Measurements from ENCODE around the gene AVL9. TPM values are rescaled to one million over a fixed set of nuclear protein-coding genes. Genes with fewer than 3 reads are reported as not detected.
A peak's percentile ranks its signal among the peaks of the same experiment; 100 is the strongest.
"Not testable (repeated sequence)": the region's sequence is repeated elsewhere in the genome, so short reads cannot be mapped to it uniquely, and the experiment has no call there.

Gene AVL9
- total RNA-seq, 1 experiment from 2014 or later: 75.9 TPM

GRCh38 chr7:32496052-32496813 is 944 bp downstream of the AVL9 start:
- peak; percentile 18 for DNase-seq (ENCODE audit: low read depth)

- not testable (repeated sequence) for DNase-seq (ENCODE audit: low read depth)
Observed at GRCh38 chr7:32499755-32500154, 4.5 kb downstream of the AVL9 start.

GRCh38 chr7:32500216-32500615 is 4.9 kb downstream of the AVL9 start:
- not testable (repeated sequence) for DNase-seq (ENCODE audit: low read depth)

GRCh38 chr7:32500922-32501341 is 5.6 kb downstream of the AVL9 start:
- peak; percentile 87 for DNase-seq (ENCODE audit: low read depth)

- DNase-seq (ENCODE audit: low read depth): peak; percentile 94
Observed at GRCh38 chr7:32501522-32501921, 6.2 kb downstream of the AVL9 start.

GRCh38 chr7:32502728-32503127 is 7.4 kb downstream of the AVL9 start:
- no peak for DNase-seq (ENCODE audit: low read depth)

- DNase-seq (ENCODE audit: low read depth): peak; percentile 97
Observed at GRCh38 chr7:32506266-32507054, 11.2 kb downstream of the AVL9 start.

GRCh38 chr7:32507414-32507813 is 12.1 kb downstream of the AVL9 start:
- peak; percentile 96 for DNase-seq (ENCODE audit: low read depth)

- no peak for DNase-seq (ENCODE audit: low read depth)
Observed at GRCh38 chr7:32511791-32512190, 16.5 kb downstream of the AVL9 start.

- DNase-seq (ENCODE audit: low read depth): no peak
Observed at GRCh38 chr7:32513210-32513609, 17.9 kb downstream of the AVL9 start.

GRCh38 chr7:32515890-32516550 is 20.7 kb downstream of the AVL9 start:
- DNase-seq (ENCODE audit: low read depth): peak; percentile 54

- DNase-seq (ENCODE audit: low read depth): peak; percentile 70
Observed at GRCh38 chr7:32516551-32517100, 21.3 kb downstream of the AVL9 start.

GRCh38 chr7:32518534-32519140 is 23.3 kb downstream of the AVL9 start:
- DNase-seq (ENCODE audit: low read depth): peak; percentile 87

- no peak for DNase-seq (ENCODE audit: low read depth)
Observed at GRCh38 chr7:32519763-32520162, 24.5 kb downstream of the AVL9 start.

GRCh38 chr7:32522746-32523530 is 27.6 kb downstream of the AVL9 start:
- no peak for DNase-seq (ENCODE audit: low read depth)

GRCh38 chr7:32524631-32525030 is 29.3 kb downstream of the AVL9 start:
- no peak for DNase-seq (ENCODE audit: low read depth)

- DNase-seq (ENCODE audit: low read depth): no peak
Observed at GRCh38 chr7:32525839-32526238, 30.6 kb downstream of the AVL9 start.

- DNase-seq (ENCODE audit: low read depth): no peak
Observed at GRCh38 chr7:32531402-32531801, 36.1 kb downstream of the AVL9 start.

- no peak for DNase-seq (ENCODE audit: low read depth)
Observed at GRCh38 chr7:32532086-32532485, 36.8 kb downstream of the AVL9 start.

GRCh38 chr7:32532716-32533115 is 37.4 kb downstream of the AVL9 start:
- DNase-seq (ENCODE audit: low read depth): peak; percentile 24
